HEK293T (cell line): Measurements from ENCODE around the gene UBE2C.

Experiments
- CTCF ChIA-PET: fragments of 350-600 bp; formaldehyde crosslinking; extraction: SDS; loops from one replicate; lab custom pipeline; 2021; ENCODE audit warnings: antibody characterized with exemption, inconsistent platforms; lab: Yijun Ruan, JAX
- POLR2A ChIA-PET: fragments of 350-600 bp; formaldehyde crosslinking; extraction: SDS; loops from one replicate; lab custom pipeline; 2020; ENCODE audit warnings: antibody characterized with exemption, inconsistent platforms; lab: Yijun Ruan, JAX
- DNase-seq: peaks from one replicate; pipeline ENCODE4 v3.0.0; 2012; ENCODE audit warnings: mixed read lengths; ENCODE audit errors: extremely low spot score
- ARNT ChIP-seq: fragments of 450-650 bp; IDR thresholded peaks from 2 replicates; pipeline ENCODE4 v1.6.1; 2017; ENCODE audit warnings: mild to moderate bottlenecking
- BHLHE40 ChIP-seq: fragments of 450-650 bp; IDR thresholded peaks from 2 replicates; pipeline ENCODE4 v1.6.1; 2016; ENCODE audit warnings: mild to moderate bottlenecking, moderate library complexity, borderline replicate concordance
- CTBP1 ChIP-seq: fragments of 450-650 bp; IDR thresholded peaks from 2 replicates; pipeline ENCODE4 v1.6.1; 2016; ENCODE audit warnings: borderline replicate concordance
- ELF4 ChIP-seq: fragments of 450-650 bp; IDR thresholded peaks from 2 replicates; pipeline ENCODE4 v1.6.1; 2017; ENCODE audit warnings: antibody characterized with exemption
- FOXA1 ChIP-seq: fragments of 450-650 bp; IDR thresholded peaks from 2 replicates; pipeline ENCODE4 v1.6.1; 2016; ENCODE audit warnings: mild to moderate bottlenecking
- FOXK2 ChIP-seq: fragments of 450-650 bp; IDR thresholded peaks from 2 replicates; pipeline ENCODE4 v1.6.1; 2016; ENCODE audit warnings: mild to moderate bottlenecking
- FOXM1 ChIP-seq: fragments of 450-650 bp; IDR thresholded peaks from 2 replicates; pipeline ENCODE4 v1.6.1; 2017; ENCODE audit warnings: mild to moderate bottlenecking, borderline replicate concordance
- HDGF ChIP-seq: fragments of 450-650 bp; IDR thresholded peaks from 2 replicates; pipeline ENCODE4 v1.6.1; 2017; ENCODE audit warnings: antibody characterized with exemption, borderline replicate concordance
- L3MBTL2 ChIP-seq: fragments of 450-650 bp; conservative IDR thresholded peaks from 2 replicates; pipeline ENCODE4 v1.6.1; 2016; ENCODE audit warnings: mild to moderate bottlenecking
- LEF1 ChIP-seq: fragments of 450-650 bp; IDR thresholded peaks from 2 replicates; pipeline ENCODE4 v1.6.1; 2017; ENCODE audit warnings: mild to moderate bottlenecking, borderline replicate concordance
- NFRKB ChIP-seq: fragments of 450-650 bp; IDR thresholded peaks from 2 replicates; pipeline ENCODE4 v1.6.1; 2016; ENCODE audit warnings: mild to moderate bottlenecking, moderate library complexity
- SP1 ChIP-seq: fragments of 450-650 bp; IDR thresholded peaks from 2 replicates; pipeline ENCODE4 v1.6.1; 2017
- SUZ12 ChIP-seq: fragments of 450-650 bp; IDR thresholded peaks from 2 replicates; pipeline ENCODE4 v1.6.1; 2016; ENCODE audit warnings: mild to moderate bottlenecking
- TARDBP ChIP-seq: fragments of 450-650 bp; IDR thresholded peaks from 2 replicates; pipeline ENCODE4 v1.6.1; 2016
- ZNF384 ChIP-seq: fragments of 450-650 bp; IDR thresholded peaks from 2 replicates; pipeline ENCODE4 v1.6.1; 2016
- TF ChIP-seq, protein P1 (sequence below): fragments of 450-650 bp; IDR thresholded peaks from 2 replicates; pipeline ENCODE4 v1.6.1; 2016

UBE2C gene

DNA sequence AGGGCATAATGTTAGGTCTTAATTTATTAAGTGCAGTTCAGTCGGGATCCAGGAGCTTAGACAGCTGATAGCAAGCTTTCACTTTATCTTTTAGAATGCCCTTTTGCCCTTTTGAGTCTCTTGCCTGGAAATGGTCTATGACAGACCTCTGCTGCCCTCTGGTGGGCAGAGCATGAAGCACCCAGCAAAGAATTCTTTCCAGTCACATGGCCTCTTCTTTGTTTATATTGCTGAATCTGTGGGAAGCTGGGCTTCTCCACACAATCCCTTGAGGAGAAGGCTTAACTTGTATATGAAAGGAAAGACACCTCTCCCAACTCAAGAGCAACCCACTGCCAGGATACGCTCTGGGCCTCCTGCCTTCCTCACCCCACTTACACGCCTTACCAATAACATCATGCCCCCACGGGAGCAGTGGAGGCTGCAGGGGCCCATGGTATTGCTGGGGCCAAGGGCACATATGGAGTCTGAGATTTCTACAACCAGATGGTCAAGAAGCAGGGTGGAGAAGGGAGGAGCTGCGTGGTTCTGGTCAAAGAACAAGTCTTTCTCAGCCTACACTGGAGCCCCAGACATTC lies 41.2 kb upstream of the UBE2C start:
- POLR2A ChIA-PET, result interaction anchor here (1.2 kb wide), 1 partner anchor 397 kb away, joined by 3 read pairs; no protein-coding TSS in a partner anchor

DNA sequence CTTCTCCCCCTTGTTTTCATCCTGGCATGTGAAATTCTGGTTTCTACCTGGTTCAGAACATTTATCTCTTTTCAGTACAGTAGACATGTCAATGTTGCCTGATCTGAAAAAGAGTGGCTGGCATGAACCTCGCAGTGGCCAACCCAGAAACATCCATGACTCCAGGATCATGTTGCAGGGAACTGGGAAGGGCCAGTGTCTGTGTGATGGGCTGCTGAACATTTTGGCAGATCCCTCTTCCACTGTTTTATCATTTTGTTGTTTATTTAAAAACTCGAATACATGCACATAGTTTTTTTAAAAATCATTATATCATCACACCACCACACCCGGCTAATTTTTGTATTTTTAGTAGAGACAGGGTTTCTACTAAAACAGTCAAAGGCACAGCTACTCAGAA lies 39.8 kb upstream of the UBE2C start:
- CTCF ChIA-PET, result interaction anchor here (0.7 to 2.7 kb wide), 2 partner anchors 304 to 317 kb away, joined by 4 to 13 read pairs; no protein-coding TSS in a partner anchor
- POLR2A ChIA-PET, result no interaction called here

More for the DNA sequence above, 41.2 kb upstream of the UBE2C start:
- CTCF ChIA-PET, result interaction anchor here (0.6 to 2.7 kb wide), 25 partner anchors 9 to 726 kb away, joined by 3 to 13 read pairs (median 4); partner anchors contain the start of genes EPPIN, WFDC10A and WFDC6
- TF ChIP-seq FOXK2 (peak; percentile 75), LEF1 (no peak)
- peak; percentile 79 for DNase-seq

DNA sequence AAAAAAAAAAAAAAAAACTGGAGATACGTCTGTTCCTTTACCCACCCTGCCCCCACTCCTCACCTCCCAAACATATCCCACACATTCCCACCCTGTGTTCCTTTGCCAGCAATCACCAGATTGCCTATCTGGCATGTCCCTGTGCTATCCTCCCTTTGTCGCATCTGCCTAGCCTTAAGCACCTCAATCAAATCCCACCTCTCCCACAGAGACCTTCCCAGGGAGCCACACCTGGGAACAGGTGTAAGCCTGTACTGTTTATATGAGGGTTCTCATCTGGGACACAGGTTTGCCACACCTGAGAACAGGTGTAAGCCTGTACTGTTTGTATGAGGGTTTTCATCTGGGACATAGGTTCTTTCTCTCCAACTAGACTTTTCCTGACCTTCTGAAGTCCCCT lies 37.5 kb upstream of the UBE2C start:
- ChIA-PET POLR2A (no interaction called here), CTCF (interaction anchor here (0.7 kb wide), 1 partner anchor 229 kb away, joined by 3 read pairs; no protein-coding TSS in a partner anchor)
- no peak for DNase-seq
- TF ChIP-seq FOXK2 (no peak), L3MBTL2 (no peak), BHLHE40 (no peak), SUZ12 (no peak), TARDBP (no peak), HDGF (no peak), LEF1 (no peak), ARNT (no peak), FOXA1 (no peak), ELF4 (no peak)

More for the DNA sequence above, 39.8 kb upstream of the UBE2C start:
- TF ChIP-seq ELF4 (no peak), LEF1 (no peak), TARDBP (no peak), HDGF (no peak), ZNF384 (no peak), NFRKB (no peak), L3MBTL2 (no peak), SP1 (no peak), CTBP1 (no peak), ARNT (no peak), FOXA1 (no peak), BHLHE40 (no peak), FOXK2 (no peak), FOXM1 (no peak), SUZ12 (no peak)
- TF ChIP-seq, protein P1, sequence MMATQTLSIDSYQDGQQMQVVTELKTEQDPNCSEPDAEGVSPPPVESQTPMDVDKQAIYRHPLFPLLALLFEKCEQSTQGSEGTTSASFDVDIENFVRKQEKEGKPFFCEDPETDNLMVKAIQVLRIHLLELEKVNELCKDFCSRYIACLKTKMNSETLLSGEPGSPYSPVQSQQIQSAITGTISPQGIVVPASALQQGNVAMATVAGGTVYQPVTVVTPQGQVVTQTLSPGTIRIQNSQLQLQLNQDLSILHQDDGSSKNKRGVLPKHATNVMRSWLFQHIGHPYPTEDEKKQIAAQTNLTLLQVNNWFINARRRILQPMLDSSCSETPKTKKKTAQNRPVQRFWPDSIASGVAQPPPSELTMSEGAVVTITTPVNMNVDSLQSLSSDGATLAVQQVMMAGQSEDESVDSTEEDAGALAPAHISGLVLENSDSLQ, result no peak
- DNase-seq, result no peak

DNA sequence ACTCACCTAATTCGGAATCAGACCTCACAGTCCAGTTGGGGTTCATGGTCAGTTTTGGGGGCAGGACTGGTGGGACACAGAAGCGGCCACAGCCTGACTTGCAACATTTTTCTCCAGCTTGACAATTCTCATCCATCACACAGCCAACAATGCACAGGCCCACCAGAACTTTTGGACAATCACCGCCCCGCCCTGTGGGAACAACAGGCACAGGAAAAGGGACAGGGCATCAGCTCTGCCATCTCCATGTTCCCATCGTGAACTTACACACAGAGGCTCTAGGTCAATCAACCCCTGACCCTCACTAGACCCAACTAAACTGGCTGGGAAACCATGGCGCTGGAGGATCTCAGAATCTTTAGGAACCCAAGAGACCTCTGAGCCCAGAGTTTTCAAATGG lies 37.0 kb upstream of the UBE2C start:
- POLR2A ChIA-PET, result no interaction called here
- DNase-seq, result no peak
- TF ChIP-seq CTBP1 (no peak), ZNF384 (no peak), TARDBP (no peak), FOXM1 (no peak), BHLHE40 (no peak), SUZ12 (no peak), NFRKB (no peak), LEF1 (no peak), ELF4 (no peak), HDGF (no peak), FOXA1 (no peak), ARNT (no peak), L3MBTL2 (no peak), FOXK2 (no peak), SP1 (no peak)
- TF ChIP-seq, protein P1, result no peak
- CTCF ChIA-PET, result no interaction called here

DNA sequence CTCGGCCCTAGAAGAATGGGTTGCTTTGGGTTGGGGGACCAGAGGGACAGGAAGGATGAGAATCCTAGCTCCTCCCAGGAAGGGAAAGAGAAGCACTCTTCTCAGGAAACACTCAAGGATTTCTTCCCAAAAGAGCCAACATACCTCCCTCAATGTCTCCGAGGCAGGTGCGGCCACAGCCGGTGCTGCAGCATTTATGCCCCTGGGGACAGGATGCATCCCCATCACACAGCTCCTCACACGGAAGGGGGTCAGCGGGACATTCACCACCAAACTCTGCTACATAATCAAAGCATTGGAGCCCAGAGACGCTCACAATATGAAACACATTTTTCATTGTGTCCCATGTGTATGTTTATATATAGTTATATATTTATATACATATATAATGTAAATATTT lies 35.5 kb upstream of the UBE2C start:
- CTCF ChIA-PET, result no interaction called here
- TF ChIP-seq TARDBP, result no peak
- no peak for TF ChIP-seq ZNF384
- TF ChIP-seq SUZ12, result no peak
- TF ChIP-seq ARNT, result no peak
- no peak for TF ChIP-seq CTBP1
- no peak for TF ChIP-seq FOXK2
- TF ChIP-seq, protein P1, result no peak
- no peak for TF ChIP-seq L3MBTL2
- no peak for TF ChIP-seq BHLHE40
- POLR2A ChIA-PET, result no interaction called here
- DNase-seq, result no peak

DNA sequence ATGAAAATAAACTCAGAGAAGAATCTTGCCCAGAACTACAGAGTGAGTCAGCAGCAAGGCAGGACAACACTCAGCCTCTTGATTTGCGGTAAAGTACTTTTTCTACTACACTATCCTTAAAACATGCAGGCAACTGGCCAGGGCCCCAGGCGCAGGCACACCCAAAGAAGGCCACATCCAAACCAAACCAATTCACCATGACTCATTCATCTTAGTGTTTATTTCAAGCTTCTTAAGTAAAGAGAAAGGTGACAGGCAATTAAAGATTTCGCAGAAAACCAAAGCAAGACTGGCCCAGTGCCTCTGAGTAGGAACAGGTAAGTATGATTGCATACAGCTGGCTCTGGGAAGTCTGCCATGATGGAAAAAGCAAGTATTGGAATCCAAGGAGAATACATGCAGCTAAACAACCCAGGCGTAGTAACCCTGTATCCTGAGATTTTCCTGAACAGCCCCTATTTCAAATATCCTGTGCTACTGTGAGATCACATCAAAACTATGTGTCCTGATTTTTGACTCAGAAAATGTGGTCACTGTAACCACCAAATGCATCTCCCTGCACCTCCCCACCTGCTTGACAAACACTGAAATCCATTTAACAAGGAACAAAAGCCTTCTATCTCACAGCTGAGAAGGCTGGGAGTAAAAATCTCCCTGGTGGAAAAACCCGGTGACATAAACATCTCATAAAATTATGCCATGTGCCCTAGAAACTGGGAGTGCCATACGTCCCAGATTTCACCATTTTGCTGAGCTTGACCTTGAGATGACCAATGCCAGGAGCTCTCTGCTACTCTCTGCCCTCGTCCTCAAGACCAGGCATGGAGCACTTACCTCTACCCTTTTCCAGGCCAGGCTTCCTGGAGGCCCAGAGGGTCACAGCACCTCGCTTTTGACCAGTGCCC lies 33.2 kb upstream of the UBE2C start:
- TF ChIP-seq CTBP1 (no peak), BHLHE40 (no peak), FOXA1 (no peak), NFRKB (no peak), ELF4 (no peak), HDGF (no peak), LEF1 (no peak)
- ChIA-PET POLR2A (interaction anchor here (0.9 kb wide), 1 partner anchor 13 kb away, joined by 3 read pairs; the partner anchor contains the start of genes DNTTIP1 and WFDC3), CTCF (interaction anchor here (1.8 kb wide), 1 partner anchor 9 kb away, joined by 7 read pairs; no protein-coding TSS in a partner anchor)
- no peak for DNase-seq
